Thoracic aorta (tissue), 2 donors: ENCODE data around the gene CATSPERE. TPM values are rescaled to one million over a fixed set of nuclear protein-coding genes. Genes with fewer than 3 reads are reported as not detected.

Experiments
- ATAC-seq: fragments of 150-250 bp; one replicate; pipeline ENCODE4 v1.8.0; 2017; ENCODE audit warnings: low read depth; ENCODE audit not compliant: insufficient number of reproducible peaks, low FRiP score
- DNase-seq: peaks from one replicate; pipeline ENCODE4 v3.0.0-alpha.2; 2020; ENCODE audit warnings: low spot score
- H3K27ac ChIP-seq, 2 donors: fragments of 200-600 bp; sonication (generic); 1 replicate in 1 of 2; 2 replicates in 1 of 2; pipeline ENCODE4 v1.5.1; 2016; ENCODE audit warnings: mild to moderate bottlenecking in 2 of 2, moderate library complexity in 2 of 2
- H3K27me3 ChIP-seq: fragments of 200-600 bp; sonication (generic); replicated peaks from 2 replicates; pipeline ENCODE4 v1.6.0; 2016; ENCODE audit warnings: mild to moderate bottlenecking; ENCODE audit not compliant: insufficient read depth
- H3K36me3 ChIP-seq: fragments of 200-600 bp; sonication (generic); one replicate; pipeline ENCODE4 v1.5.1; 2016
- H3K4me1 ChIP-seq, 2 donors: fragments of 200-600 bp; sonication (generic); 1 replicate in 1 of 2; 2 replicates in 1 of 2; pipeline versions ENCODE4 v1.5.1 to v1.6.0; 2016; ENCODE audit warnings: low read depth in 2 of 2, mild to moderate bottlenecking in 1 of 2; ENCODE audit not compliant: control insufficient read depth in 1 of 2
- H3K4me3 ChIP-seq: fragments of 200-600 bp; sonication (generic); 2 replicates; pipeline ENCODE4 v1.5.1; 2016; ENCODE audit warnings: mild to moderate bottlenecking
- H3K9me3 ChIP-seq: fragments of 200-600 bp; sonication (generic); 2 replicates; pipeline ENCODE4 v1.5.1; 2016
- CTCF ChIP-seq: fragments of 200-600 bp; sonication (generic); IDR thresholded peaks from one replicate; pipeline ENCODE4 v1.5.1; 2019; ENCODE audit warnings: antibody characterized with exemption
- total RNA-seq, 2 donors: library from RNA; depleted of rRNA; stranded (reverse); fragments of >200 nt; gene quantifications; one replicate each; pipeline versions ENCODE4 v1.1.0 to v1.2.3, GENCODE V29; 2016

The CATSPERE gene
- total RNA-seq, 2 donors from 2014 or later, result 0.14 to 1.3 TPM

- H3K36me3 ChIP-seq, result no peaks in the 10 kb centered on the region
- ATAC-seq, result no peak
- no peaks in the 10 kb centered on the region for H3K9me3 ChIP-seq
- H3K27me3 ChIP-seq, result no peaks in the 10 kb centered on the region
- H3K4me1 ChIP-seq, result no peaks in the 10 kb centered on the region
- DNase-seq, result no peak
- H3K4me3 ChIP-seq, result no peak overlapping the region
- H3K27ac ChIP-seq, result no peak overlapping the region
- no peak for TF ChIP-seq CTCF
Measured at GRCh38 chr1:244615301-244615700, 154.2 kb downstream of the CATSPERE start.

GRCh38 chr1:244626709-244627108 lies 165.6 kb downstream of the CATSPERE start:
- no peak for DNase-seq
- no peak overlapping the region for H3K4me3 ChIP-seq
- TF ChIP-seq CTCF, result no peak
- H3K27ac ChIP-seq, result no peak overlapping the region
- H3K36me3 ChIP-seq, result no peaks in the 10 kb centered on the region
- H3K27me3 ChIP-seq, result no peaks in the 10 kb centered on the region
- no peaks in the 10 kb centered on the region for H3K4me1 ChIP-seq
- no peak for ATAC-seq
- H3K9me3 ChIP-seq, result no peaks in the 10 kb centered on the region

DNA sequence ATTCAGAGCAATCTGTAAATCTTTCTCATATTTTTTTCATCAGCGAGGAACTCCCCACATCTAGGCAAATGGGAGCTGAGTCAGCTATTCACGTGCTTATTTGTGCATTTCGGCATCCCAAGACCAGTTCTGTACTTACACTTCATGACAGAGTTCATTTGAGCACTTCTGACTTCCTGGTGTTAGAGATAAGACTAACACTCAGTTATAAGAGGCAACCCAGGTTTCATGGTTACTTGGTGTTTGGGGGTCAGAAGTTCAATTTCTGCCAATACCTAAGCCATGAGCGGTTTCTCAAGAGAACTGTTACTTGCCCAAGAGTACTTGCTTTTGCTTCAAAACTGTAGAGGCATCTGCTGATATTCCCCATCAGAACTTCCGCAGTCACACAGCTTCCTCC lies 167.7 kb downstream of the CATSPERE start:
- H3K36me3 ChIP-seq, result no peaks in the 10 kb centered on the region
- TF ChIP-seq CTCF, result no peak
- H3K27me3 ChIP-seq, result no peaks in the 10 kb centered on the region
- H3K9me3 ChIP-seq, result no peaks in the 10 kb centered on the region
- H3K27ac ChIP-seq, result no peak overlapping the region
- no peak for DNase-seq
- H3K4me1 ChIP-seq, result no peaks in the 10 kb centered on the region
- no peak overlapping the region for H3K4me3 ChIP-seq
- no peak for ATAC-seq

GRCh38 chr1:244633140-244633539 lies 172.1 kb downstream of the CATSPERE start:
- Histone ChIP-seq H3K4me3 (no peak overlapping the region), H3K9me3 (no peaks in the 10 kb centered on the region), H3K36me3 (no peaks in the 10 kb centered on the region), H3K27ac (no peak overlapping the region), H3K27me3 (no peaks in the 10 kb centered on the region), H3K4me1 (no peaks in the 10 kb centered on the region)
- no peak for TF ChIP-seq CTCF
- no peak for ATAC-seq
- DNase-seq, result no peak

GRCh38 chr1:244634546-244634945 lies 173.5 kb downstream of the CATSPERE start:
- TF ChIP-seq CTCF, result no peak
- DNase-seq, result no peak
- ATAC-seq, result no peak
- H3K36me3 ChIP-seq, result no peaks in the 10 kb centered on the region
- no peak overlapping the region for H3K4me3 ChIP-seq
- no peaks in the 10 kb centered on the region for H3K9me3 ChIP-seq
- H3K27ac ChIP-seq, result no peak overlapping the region
- no peaks in the 10 kb centered on the region for H3K27me3 ChIP-seq
- no peaks in the 10 kb centered on the region for H3K4me1 ChIP-seq
